HG03045 (cell line): Measurements from ENCODE around the gene RAB19.

Experiments
- ATAC-seq: cut with Tn5 transposase; IDR thresholded peaks from one replicate; pipeline ENCODE4 v1.9.1; 2021; ENCODE audit warnings: mild to moderate bottlenecking, moderate library complexity; ENCODE audit not compliant: unreplicated experiment

The RAB19 gene, protein sequence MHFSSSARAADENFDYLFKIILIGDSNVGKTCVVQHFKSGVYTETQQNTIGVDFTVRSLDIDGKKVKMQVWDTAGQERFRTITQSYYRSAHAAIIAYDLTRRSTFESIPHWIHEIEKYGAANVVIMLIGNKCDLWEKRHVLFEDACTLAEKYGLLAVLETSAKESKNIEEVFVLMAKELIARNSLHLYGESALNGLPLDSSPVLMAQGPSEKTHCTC

DNA sequence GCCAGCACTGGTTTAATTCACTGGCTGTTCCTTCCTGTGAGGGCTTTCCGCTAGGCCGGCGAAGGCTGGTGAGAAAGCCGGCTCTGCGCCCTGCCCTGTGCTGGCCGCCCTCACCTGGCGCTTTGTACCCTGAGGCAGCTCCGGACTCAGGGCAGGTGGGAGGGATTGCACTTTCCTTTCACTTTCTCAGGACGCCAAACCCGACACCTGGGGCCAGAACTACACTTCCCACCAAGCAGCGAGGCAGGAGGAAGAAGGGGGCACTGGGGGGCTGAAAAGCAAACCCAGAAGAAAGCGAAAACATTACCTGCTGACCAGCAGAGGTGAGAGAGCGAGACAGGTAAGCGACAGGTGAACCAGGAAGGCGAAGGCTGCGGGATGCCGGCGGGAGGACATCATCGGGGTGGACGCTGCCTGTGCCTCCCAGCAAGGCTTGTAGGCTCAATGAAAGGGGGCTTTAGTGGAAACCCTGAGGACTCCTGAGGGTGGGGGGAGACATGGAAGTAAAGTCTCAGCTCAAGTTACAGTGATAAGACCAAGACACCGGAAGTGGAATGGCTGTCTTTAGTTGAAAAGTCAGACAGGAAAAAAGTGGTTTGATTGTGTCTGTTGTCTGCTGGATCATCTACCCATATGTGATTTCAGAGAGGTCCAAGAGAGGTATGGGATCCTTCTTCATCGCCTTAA, at the start of gene RAB19:
TSS of gene RAB19 (plus strand) at position 181 of the 687 bp plus-strand sequence. CDS start 3,589 bp downstream, outside the sequence.
- ATAC-seq: no peak

DNA sequence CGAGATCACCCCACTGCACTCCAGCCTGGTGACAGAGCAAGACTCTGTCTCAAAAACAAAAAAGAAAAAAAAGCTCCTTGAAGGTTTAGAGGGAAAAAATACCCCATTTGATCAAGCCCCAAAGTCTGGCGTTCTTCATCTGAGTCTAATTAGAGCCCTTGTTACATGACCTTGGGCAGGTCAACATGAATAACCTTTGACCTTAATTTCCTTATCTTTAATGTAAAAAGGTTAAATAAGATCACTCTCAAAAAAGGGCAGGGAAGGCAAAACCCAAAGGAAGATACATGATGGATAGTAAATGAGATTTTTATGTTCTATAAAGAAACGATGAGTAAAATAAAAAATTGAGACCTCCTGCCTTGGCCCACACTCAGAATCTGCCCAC, 45.8 kb upstream of the RAB19 start:
- ATAC-seq: no peak

DNA sequence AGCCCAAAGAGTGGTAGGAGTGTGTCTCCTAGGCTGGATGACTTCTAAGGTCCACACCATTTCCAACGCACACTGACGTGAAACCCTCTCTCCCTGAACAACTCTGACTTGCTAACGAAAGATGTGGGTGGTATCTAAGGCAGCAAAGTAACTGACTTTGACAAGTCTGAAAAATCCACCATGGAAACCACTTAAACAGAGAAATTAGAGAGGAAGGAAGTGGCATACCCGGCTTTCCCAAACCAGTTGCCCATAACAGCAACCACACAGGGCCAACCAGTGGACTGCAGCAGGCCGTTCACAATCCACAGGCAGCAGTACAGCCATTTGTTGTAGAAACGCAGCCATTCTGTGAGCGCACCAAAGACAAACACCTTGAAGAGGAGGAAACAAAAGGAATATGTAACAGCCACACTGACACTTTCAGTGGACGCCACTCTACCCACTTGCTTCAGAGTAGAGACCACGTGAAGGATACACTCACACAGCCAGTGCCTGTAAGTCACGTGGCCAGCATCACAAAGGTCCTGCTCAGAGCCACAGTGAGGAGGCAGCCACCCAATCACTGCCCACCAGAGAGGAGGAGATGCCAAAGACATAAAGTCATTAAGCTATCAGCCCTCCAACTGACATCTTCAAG, 45.3 kb upstream of the RAB19 start:
- ATAC-seq: peak; percentile 35

DNA sequence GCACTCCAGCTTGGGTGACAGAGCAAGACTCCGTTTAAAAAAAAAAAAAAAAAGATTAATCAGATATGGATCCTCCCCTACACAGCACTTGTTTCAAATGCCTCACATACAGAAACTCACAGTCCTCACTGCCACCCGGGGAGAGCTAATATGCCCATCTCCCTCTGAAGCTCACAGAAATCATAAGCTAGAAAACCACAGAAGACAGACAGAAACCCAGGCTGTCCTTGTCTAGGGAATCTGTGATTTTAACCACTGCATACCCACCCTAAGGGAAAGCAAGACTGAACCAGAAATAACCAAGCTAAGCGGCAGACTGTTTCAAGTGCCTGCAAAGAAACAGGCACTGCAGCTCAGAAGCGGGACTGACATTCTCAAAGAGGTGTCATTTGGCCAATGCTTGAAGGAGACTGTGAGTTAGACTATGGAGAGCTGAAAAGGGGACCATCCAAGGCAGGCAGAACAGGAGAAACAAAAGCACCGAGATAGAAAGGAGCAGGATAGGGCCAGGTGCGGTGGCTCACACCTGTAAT, 43.1 kb upstream of the RAB19 start:
- no peak for ATAC-seq

DNA sequence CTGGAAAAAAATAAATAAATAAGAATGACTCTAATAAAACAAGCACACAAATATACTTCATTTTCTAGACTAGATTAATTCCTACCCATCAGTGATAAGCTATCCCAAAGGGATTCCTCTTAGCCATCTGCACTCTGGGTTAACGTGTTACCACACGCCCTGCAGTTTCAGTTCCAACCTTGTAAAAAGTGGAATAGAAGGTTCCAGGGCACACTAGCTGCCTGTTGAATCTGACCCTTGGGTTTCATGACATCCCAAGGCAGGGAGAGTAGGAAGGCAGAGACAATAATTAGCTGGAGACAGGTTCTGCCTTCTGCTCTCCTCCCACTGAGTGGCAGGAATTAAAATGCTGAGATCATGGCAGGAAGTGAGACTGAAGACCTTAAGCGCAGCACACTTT, 39.0 kb upstream of the RAB19 start:
- no peak for ATAC-seq

DNA sequence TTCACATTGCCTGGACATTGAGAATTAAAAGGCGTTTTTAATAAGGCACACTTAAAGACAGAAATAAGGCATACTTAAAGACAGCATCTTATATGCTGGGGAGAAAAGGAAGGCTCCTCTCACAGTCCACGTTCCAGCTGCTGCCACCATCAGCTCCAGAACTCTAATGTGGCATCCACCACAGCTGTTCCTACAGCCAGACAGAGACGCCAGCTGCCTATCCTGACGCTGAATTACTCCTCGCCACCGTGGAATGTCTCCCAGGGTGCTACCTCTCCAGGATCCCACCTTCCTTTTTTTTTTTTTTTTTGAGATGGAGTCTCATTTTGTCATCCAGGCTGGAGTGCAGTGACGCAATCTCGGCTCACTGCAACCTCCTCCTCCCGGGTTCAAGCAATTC, 36.3 kb upstream of the RAB19 start:
- ATAC-seq: no peak

DNA sequence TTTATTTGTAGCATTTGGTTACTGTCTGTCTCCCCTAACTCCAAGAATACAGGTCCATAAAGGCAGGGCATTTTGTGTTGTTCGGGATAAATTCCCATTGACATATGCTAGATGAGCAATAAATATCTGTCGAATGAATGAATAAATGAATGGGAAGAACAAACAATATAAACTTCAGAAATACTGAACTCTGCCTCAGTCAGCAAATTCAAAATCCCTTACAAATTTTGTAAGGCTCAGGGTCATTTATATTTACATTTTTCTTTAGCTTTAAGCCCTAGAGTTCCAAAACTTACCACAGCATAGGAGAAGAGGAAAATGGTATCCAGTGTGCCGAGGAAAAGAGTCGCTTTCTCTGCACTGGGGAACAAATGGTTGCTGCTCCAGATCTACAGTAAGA, 34.6 kb upstream of the RAB19 start:
- ATAC-seq: no peak

DNA sequence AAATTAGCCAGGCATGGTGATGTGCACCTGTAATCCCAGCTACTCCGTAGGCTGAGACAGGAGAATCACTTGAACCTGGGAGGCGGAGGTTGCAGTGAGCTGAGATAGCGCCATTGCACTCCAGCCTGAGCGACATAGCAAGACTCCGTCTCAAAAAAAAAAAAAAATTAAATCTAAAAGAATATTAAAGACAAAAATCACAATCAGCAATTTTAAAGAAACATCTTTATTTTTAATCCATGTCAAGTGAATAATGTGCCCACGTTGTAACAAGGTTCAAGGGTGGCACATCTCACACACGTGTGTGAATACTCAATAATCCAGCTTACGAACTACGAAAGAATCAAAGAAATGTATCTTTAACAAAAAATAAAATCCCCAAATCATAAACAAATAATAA, 28.5 kb upstream of the RAB19 start:
- no peak for ATAC-seq

DNA sequence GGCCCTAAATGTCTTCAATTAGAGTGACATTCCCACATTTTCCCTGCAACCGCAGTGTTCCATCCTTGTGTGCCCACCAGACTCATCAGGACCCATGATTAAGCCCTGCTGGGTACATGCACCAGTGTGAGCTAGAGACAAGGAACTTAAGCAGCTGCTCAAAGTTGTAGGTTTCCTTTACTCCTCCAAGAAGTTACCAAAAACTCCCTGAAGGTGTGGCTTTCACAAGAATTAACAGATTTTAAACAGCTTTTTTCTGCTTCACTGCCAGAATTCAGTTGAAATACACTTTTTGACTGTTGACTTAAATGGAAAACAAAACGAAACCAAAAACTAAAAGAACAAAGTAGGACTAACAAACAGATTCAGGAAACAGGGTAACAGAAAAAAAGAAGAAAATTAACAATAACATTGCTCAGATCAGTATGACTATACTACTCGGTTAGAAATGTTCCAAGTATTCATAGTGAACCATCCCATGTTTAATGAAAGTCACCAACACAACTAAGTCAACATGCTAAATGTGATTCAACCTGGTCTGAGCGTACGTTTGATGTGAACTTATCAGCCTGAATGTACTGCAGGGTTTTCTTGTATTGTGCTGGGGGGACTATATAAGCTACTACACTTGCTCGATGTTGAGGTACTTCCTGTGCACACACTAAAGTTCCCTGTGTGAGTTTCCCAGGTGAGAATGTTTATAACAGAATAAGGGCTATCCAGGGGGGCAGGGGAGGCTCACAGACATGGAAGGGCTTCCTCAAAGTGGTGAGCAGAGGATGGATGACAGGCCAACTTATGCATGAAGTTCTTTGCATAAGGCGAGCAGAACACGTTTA, 27.7 kb upstream of the RAB19 start:
- no peak for ATAC-seq

DNA sequence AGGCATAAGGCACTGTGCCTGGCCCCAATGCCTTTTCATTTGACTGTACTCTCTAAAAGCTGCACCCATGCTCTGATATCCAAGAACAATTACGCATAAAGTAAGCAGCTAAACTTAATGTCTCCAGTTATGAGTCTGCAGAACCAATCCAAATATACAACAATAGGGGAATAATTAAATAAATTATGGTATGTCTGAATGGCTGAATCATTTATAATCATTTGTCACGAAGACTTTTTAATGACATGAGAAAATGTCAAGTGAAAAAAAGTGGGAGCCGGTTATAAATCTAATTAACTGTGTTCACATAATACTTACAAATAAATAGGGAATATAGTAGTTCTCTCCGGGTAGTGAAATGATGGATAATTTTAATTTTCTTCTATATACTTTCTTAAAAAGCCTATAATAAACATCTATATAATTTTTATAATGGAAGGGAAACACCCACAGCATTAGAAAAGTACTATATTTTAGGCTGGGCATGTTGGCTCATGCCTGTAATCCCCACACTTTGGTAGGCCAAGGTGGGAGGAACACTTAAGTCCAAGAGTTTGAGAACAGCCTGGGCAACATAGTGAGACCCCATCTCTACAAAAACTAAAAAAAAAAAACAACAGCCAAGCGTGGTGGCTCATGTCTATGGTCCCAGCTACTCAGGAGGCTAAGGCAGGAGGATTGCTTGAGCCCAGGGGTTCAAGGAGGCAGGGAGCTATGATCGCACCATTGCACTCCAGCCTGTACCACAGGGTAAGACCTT, 19.7 kb upstream of the RAB19 start:
- no peak for ATAC-seq

DNA sequence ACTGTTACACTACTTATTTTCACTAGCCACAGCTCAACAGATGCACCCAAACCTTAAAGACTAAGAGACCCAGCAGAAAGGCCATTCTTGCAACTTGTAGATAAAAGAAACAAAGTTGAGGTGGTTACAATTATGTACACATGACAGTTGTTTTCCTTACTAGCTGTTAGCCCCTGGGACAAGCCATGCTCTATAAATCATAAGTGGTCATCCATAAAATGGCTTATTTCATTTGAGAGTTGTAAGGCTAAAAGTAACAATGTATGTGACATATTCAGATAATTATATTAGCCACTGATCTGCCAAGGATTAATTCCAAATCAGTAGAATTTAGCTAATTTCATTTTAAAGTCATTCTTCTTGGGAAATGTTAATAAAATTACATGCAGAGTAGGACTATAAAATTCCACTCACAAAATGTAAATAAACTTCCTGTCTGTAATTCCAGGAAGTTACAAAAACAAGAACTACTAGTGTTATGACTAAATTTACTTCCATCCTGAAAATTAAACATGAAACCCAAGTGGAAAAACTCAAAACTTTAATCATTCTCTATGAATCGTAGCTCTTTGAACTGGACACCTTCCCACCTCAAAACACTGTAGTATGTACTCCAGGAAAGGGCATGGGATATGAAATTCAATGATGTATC, 18.8 kb upstream of the RAB19 start:
- no peak for ATAC-seq

DNA sequence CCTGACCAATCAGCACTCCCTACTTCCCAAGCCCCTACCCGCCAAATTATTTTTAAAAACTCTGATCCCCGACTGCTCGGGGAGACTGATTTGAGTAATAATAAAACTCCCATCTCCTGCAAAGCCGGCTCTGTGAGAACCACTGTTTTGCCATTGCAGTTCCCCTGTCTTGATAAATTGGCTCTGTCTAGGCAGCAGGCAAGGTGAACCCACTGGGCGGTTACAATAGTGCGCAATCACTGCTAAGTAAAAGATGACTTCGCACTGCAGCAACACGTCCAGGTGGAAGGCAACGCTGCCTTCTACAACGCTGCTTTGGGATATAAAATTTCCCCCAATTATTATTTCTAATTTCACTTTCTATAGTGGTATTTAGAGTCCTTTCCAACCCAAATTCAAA, 14.4 kb upstream of the RAB19 start:
- no peak for ATAC-seq

DNA sequence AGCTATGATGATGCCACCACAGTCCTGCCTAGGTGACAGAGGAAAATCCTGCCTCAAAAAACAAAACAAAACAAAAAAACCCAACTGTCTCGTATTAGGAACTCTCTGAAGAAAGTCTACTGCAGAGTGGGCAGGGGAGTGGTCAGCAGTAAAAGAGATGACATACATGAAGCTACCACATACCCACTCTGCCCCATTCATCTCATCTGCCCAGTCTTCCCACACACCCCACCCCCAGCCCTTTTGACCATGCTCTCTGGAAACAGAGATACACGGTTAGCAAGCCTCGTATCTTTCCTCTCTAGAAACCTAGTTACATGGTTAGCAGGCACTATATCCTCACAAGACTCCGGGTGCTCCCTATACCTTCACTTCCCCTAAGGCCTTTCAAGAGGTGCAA, 13.8 kb upstream of the RAB19 start:
- ATAC-seq: no peak

DNA sequence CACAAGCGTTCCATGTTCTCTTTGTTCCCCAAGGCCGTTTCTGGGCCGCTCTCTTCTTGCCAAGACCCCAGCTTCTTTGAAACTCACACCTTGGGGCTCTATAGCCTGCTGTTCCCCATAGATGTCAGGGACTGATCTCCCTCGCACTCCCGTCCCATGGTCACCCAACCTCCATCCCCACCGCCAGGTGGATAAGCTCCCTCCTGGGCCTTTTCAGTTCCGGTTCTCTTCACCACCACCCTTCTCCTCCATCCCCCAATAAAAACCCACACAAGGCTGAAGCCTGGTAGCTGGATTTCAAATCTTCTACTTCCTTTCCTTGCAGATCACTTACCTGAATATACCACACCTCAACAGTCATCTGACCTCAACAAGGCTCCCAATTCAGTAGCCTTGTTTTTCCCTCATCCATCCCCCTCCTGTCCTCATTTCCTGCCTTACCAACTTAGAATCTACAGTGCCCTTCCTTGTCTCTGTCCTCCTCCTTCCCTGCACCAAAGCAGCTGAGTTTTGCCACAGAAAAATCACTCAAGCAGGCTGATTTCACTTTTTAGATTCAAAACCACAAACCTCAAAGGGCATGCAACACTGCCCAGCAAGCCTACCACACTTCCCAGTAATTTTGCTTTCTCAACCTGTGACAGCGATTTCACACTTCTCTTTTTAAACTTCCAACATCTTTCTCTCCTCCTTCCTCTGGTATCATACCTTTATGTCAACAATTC, 13.2 kb upstream of the RAB19 start:
- no peak for ATAC-seq

DNA sequence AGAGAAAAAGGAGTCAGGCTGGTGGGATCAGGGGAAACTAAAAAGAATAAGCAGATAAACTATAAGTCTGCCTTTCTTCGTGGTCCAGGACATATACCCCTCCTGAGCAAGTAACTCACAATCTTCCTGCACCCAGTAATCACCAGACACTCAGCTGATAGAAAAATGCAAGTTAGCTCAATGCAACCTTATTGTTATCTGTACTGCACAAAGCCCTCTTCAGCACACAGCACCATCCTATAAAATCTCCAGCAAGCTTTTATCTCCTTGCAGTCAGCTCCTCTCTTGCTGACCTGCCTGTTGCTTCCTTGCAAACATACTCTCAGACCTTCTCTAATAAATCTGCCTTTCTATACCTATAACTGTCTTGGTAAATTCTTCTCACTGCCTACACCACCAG, 12.2 kb upstream of the RAB19 start:
- ATAC-seq: no peak

DNA sequence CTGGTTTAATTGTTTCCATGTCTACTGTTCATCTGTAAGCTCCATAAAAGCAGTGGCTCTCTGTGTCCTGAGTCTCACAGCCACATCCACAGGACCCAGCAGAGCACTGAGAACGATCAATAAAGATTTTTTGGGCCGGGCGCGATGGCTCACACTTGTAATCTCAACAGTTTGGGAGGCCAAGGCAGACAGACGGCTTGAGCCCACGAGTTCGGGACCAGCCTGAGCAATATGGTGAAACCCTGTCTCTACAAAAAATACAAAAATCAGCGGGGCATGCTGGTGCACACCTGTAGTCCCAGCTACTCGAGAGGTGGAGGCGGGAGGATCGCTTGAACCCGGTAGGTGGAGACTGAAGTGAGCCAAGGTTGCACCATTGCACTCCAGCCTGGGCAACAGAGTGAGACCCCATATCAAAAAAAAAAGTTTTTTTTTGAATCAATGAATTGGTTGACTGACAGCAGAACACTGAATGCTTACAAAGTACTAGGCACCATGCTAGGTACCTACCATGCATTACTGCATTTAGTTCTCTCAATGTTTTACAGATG, 10.0 kb upstream of the RAB19 start:
- no peak for ATAC-seq

DNA sequence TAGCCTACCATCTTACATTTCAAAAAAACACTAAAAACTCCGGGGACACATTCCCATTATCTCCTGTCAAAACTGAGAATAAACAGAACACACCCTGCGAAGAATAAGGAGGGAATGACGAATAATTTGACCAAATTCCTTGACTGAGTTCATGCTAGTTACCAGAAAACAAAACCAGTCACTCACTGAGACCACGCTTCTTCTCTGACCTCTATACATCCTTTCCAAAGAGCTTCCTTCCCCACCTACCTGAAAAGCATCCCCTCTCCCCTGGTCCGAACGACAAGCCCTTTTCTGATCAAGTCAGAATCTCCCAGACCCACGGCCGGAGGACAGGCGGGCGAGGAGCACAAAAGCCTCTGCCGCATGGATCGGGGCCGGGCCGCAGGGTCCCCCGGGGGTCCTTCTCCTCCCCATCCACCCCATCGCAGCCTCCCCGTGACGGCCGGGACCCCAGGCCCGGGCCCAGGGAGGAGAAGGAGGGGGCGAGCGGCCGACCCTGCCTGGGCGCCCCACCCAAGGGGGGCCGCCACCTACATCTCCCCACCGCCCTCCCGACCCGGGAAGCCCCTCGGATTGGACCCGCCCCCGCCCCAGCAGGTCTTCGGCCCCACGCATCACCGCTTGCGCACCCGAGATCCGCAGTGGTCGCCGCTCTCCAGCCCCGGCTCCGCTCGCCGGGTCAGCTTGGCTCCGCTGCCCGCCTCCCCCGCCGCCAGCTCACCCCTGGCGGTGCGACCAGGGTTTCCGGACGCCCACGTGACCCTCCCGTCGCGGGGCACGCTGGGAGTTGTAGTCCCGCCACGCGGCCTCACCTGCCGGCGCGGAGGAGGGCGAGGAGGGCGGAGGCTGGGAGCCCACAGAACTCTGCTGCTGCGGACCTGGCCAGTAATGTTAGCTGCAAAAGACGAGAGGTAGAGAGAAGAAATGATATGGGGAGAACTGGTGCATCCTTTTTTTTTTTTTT, 5.8 kb upstream of the RAB19 start, which contains the start of gene SLC37A3:
TSS of gene SLC37A3 (minus strand) at position 747 of the 967 bp plus-strand sequence. CDS start 16,004 bp downstream, outside the sequence.
- ATAC-seq: peak; percentile 97

DNA sequence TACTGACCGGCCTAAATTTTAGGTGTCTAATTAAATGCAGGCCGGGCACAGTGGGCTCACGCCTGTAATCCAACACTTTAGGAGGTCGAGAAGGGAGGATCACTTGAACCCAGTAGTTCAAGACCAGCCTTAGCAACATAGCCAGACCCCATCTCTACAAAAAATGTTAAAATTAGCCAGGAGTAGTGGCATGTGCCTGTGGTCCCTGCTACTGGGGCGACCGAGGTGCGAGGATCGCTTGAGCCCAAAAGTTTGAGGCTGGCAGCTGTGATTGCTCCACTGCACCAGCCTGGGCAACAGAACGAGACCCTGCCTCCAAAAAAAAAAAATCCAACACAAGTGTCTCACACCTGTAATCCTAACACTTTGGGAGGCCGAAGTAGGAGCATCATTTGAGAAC, 5.0 kb upstream of the RAB19 start:
- ATAC-seq: no peak
